Smooth muscle cell (in vitro differentiated cells): ENCODE results near the gene FBRSL1. TPM values are rescaled to one million over a fixed set of nuclear protein-coding genes. Genes with fewer than 3 reads are reported as not detected.
"Not testable (repeated sequence)": the region's sequence is repeated elsewhere in the genome, so short reads cannot be mapped to it uniquely, and the experiment has no call there.

ENCODE experiments used
- DNase-seq: peaks from one replicate; lab custom pipeline; 2025; ENCODE audit not compliant: unreplicated experiment; lab: John Stamatoyannopoulos, UW
- H2AFZ ChIP-seq: fragments of 200-600 bp; sonication (generic); 2 replicates; pipeline ENCODE4 v1.6.0; 2016; ENCODE audit warnings: antibody characterized with exemption, low read depth, mild to moderate bottlenecking
- H3F3A ChIP-seq: fragments of 200-600 bp; sonication (generic); 2 replicates; pipeline ENCODE4 v1.6.0; 2017; ENCODE audit warnings: antibody characterized with exemption, low read depth
- H3K27ac ChIP-seq: fragments of 200-600 bp; sonication (generic); 2 replicates; pipeline ENCODE4 v1.5.1; 2016; ENCODE audit warnings: low read depth, mild to moderate bottlenecking
- H3K27me3 ChIP-seq: fragments of 200-600 bp; sonication (generic); 2 replicates; pipeline ENCODE4 v1.6.1; 2016; ENCODE audit warnings: low read depth, mild to moderate bottlenecking
- H3K36me3 ChIP-seq: fragments of 200-600 bp; sonication (generic); 2 replicates; pipeline ENCODE4 v1.5.1; 2016; ENCODE audit warnings: low read depth
- H3K4me1 ChIP-seq: fragments of 200-600 bp; sonication (generic); 2 replicates; pipeline ENCODE4 v1.5.1; 2016; ENCODE audit warnings: low read depth
- H3K4me2 ChIP-seq: fragments of 200-600 bp; sonication (generic); 2 replicates; pipeline ENCODE4 v1.6.0; 2016; ENCODE audit warnings: mild to moderate bottlenecking
- H3K4me3 ChIP-seq: fragments of 200-600 bp; sonication (generic); 2 replicates; pipeline ENCODE4 v1.5.1; 2016; ENCODE audit warnings: mild to moderate bottlenecking
- H3K79me2 ChIP-seq: fragments of 200-600 bp; sonication (generic); 2 replicates; pipeline ENCODE4 v1.6.0; 2016; ENCODE audit warnings: low read depth, mild to moderate bottlenecking
- H3K9ac ChIP-seq: fragments of 200-600 bp; sonication (generic); 2 replicates; pipeline ENCODE4 v1.6.0; 2016; ENCODE audit warnings: low read depth
- H3K9me3 ChIP-seq: fragments of 200-600 bp; sonication (generic); replicated peaks from 2 replicates; pipeline ENCODE4 v1.5.1; 2016; ENCODE audit warnings: low read depth
- H4K20me1 ChIP-seq: fragments of 200-600 bp; sonication (generic); 2 replicates; pipeline ENCODE4 v1.6.0; 2016; ENCODE audit warnings: low read depth
- WGBS: methylation state at CpG from one replicate; pipeline ENCODE4 v1.1.7; 2016; ENCODE audit warnings: low lambda C conversion rate; 5-methylcytosine and 5-hydroxymethylcytosine counted together
- polyA plus RNA-seq: library from polyadenylated mRNA; unstranded; fragments of >200 nt; fragmentation: Nextera tagmentation; extraction: Ambion mirVana; gene quantifications from 2 replicates; pipeline ENCODE4 v1.2.1, GENCODE V29; 2016
- total RNA-seq: library from RNA; depleted of rRNA; stranded (reverse); fragments of >200 nt; gene quantifications from 2 replicates; pipeline ENCODE4 v1.2.3, GENCODE V29; 2014
- TF ChIP-seq, protein P1 (sequence below): fragments of 200-600 bp; sonication (generic); IDR thresholded peaks from 2 replicates; pipeline ENCODE4 v1.5.1; 2017; ENCODE audit warnings: borderline replicate concordance, mild to moderate bottlenecking, antibody characterized with exemption; ENCODE audit not compliant: insufficient read depth, poor library complexity, severe bottlenecking

FBRSL1 gene
- total and polyA plus RNA-seq, 2 experiments from 2014 or later: 7.9 to 17.6 TPM

DNA sequence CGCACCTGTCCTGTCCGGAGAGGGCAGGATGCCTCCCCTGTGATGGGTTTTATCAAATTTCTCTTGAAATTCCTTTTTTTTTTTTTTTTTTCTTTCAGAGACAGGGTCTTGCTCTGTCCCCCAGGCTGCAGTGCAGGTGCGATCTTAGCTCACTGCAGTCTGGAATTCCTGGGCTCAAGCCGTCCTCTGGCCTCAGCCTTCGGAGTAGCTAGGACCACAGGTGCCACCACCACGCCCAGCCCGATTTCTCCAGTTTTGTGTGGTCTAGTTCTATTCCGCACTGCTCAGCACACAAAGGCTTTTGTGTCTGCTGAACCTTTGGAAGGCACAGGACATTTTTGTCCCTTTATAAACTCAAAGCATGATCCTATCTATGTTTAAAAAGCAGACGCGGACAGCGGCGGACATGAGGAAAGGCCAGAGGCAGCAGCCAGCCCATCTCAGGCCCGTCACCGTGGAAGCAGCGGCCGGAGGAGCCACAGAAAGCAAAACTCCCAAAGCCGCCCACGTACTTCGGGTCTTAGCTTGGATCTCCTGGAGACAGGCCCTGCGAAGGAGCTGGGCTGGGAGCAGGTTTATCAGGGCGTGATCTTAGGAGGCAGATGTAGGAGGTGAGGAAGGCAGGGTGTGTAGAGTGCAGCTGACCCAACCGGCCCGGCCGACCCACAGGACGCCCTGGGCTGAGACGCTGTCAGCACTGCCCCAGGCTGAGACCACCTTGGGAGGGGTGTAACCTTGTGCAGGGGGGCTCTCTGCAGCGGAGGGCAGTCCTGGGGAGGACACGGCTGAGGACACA is 30.9 kb upstream of the FBRSL1 start:
- no peak for DNase-seq

DNA sequence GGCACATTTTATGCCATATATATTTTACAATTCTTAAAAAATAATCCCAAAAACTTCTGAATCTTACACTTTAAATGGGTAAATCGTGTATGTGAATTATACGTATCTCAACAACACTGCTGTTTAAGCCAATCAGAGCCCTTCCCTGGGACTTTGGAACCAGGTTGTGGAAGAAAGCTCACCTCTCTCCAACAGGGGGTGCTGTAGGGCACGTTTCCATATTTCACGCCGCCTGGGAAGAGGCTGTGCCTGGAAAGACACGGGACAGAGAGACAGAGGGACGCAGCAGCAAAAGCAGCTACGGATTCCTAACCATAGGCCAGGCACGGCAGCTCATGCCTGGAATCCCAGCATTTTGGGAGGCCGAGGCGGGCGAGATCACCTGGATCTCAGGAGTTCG is 29.4 kb upstream of the FBRSL1 start:
- no peaks in the 10 kb centered on the region for H4K20me1 ChIP-seq
- TF ChIP-seq, protein P1, sequence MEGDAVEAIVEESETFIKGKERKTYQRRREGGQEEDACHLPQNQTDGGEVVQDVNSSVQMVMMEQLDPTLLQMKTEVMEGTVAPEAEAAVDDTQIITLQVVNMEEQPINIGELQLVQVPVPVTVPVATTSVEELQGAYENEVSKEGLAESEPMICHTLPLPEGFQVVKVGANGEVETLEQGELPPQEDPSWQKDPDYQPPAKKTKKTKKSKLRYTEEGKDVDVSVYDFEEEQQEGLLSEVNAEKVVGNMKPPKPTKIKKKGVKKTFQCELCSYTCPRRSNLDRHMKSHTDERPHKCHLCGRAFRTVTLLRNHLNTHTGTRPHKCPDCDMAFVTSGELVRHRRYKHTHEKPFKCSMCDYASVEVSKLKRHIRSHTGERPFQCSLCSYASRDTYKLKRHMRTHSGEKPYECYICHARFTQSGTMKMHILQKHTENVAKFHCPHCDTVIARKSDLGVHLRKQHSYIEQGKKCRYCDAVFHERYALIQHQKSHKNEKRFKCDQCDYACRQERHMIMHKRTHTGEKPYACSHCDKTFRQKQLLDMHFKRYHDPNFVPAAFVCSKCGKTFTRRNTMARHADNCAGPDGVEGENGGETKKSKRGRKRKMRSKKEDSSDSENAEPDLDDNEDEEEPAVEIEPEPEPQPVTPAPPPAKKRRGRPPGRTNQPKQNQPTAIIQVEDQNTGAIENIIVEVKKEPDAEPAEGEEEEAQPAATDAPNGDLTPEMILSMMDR: peak; percentile 20
- H3K4me1 ChIP-seq: peaks cover 3% of the 10 kb centered on the region
- H3K27ac ChIP-seq: no peak overlapping the region
- H3K9me3 ChIP-seq: no peaks in the 10 kb centered on the region
- no peak overlapping the region for H2AFZ ChIP-seq
- no peak overlapping the region for H3K4me3 ChIP-seq
- H3K79me2 ChIP-seq: no peaks in the 10 kb centered on the region
- WGBS: 69% methylated on average over 13 of the region's 13 CpGs
- no peak for DNase-seq
- no peaks in the 10 kb centered on the region for H3K27me3 ChIP-seq
- H3K36me3 ChIP-seq: no peaks in the 10 kb centered on the region
- H3K4me2 ChIP-seq: no peak overlapping the region
- H3K9ac ChIP-seq: no peak overlapping the region
- no peaks in the 10 kb centered on the region for H3F3A ChIP-seq

More for the DNA sequence above, 30.9 kb upstream of the FBRSL1 start:
- Histone ChIP-seq H2AFZ (no peak overlapping the region), H3K36me3 (no peaks in the 10 kb centered on the region), H3K9me3 (no peaks in the 10 kb centered on the region), H3K27ac (no peak overlapping the region), H3K79me2 (no peaks in the 10 kb centered on the region), H3K4me3 (no peak overlapping the region), H3F3A (no peaks in the 10 kb centered on the region), H3K9ac (no peak overlapping the region), H4K20me1 (no peaks in the 10 kb centered on the region), H3K4me1 (peaks cover 1% of the 10 kb centered on the region), H3K27me3 (no peaks in the 10 kb centered on the region), H3K4me2 (no peak overlapping the region)
- 84% methylated on average over 27 of the region's 28 CpGs for WGBS
- TF ChIP-seq, protein P1: no peak

DNA sequence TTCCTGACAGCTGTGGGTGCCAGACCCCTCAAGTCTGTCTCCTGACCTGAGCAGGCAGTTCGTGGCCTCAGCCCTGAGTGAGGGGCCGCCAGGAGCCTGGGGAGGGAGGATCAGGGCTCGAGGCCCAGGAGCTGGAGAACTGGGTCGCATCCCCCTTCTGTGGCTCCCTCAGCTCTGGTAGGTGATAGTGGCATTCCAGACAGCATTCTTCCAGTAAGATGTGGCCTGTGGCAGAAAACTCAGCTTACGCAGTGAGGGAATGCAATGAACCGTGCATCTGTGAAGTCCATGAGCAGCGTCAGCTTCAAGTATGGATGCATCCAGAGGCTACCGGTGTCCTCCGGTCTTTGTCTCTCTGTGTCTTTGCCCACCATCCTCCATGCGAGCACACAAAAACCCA is 28.4 kb upstream of the FBRSL1 start:
- Histone ChIP-seq H3K27ac (no peak overlapping the region), H3K27me3 (no peaks in the 10 kb centered on the region), H3K4me3 (no peak overlapping the region), H3K79me2 (no peaks in the 10 kb centered on the region), H3K9me3 (no peaks in the 10 kb centered on the region), H3K36me3 (no peaks in the 10 kb centered on the region), H3F3A (no peaks in the 10 kb centered on the region), H2AFZ (no peak overlapping the region), H4K20me1 (no peaks in the 10 kb centered on the region), H3K9ac (no peak overlapping the region), H3K4me1 (peaks cover 7% of the 10 kb centered on the region), H3K4me2 (no peak overlapping the region)
- TF ChIP-seq, protein P1: no peak
- DNase-seq: no peak
- 68% methylated on average over 10 of the region's 10 CpGs for WGBS

- no peaks in the 10 kb centered on the region for H3K79me2 ChIP-seq
- H3K4me2 ChIP-seq: no peak overlapping the region
- peaks cover 7% of the 10 kb centered on the region for H3K4me1 ChIP-seq
- DNase-seq: no peak
- TF ChIP-seq, protein P1: no peak
- no peaks in the 10 kb centered on the region for H3F3A ChIP-seq
- H3K9ac ChIP-seq: no peak overlapping the region
- no peaks in the 10 kb centered on the region for H3K27me3 ChIP-seq
- no peak overlapping the region for H3K4me3 ChIP-seq
- no peaks in the 10 kb centered on the region for H4K20me1 ChIP-seq
- no peak overlapping the region for H2AFZ ChIP-seq
- no peaks in the 10 kb centered on the region for H3K9me3 ChIP-seq
- no peaks in the 10 kb centered on the region for H3K36me3 ChIP-seq
- no peak overlapping the region for H3K27ac ChIP-seq
- 90% methylated on average over 5 of the region's 5 CpGs for WGBS
Observed at GRCh38 chr12:132462788-132463187, 27.2 kb upstream of the FBRSL1 start.

GRCh38 chr12:132463284-132463924 is 26.5 kb upstream of the FBRSL1 start:
- H2AFZ ChIP-seq, H3K4me2 ChIP-seq, H3K27me3 ChIP-seq, DNase-seq, H3F3A ChIP-seq, H4K20me1 ChIP-seq, H3K4me1 ChIP-seq, H3K9ac ChIP-seq, H3K36me3 ChIP-seq, H3K4me3 ChIP-seq, H3K9me3 ChIP-seq, H3K27ac ChIP-seq, H3K79me2 ChIP-seq: not testable (repeated sequence)
